Measurements from ENCODE around the gene MREG.
"Not testable (repeated sequence)": the region's sequence is repeated elsewhere in the genome, so short reads cannot be mapped to it uniquely, and the experiment has no call there.

MREG gene

DNA sequence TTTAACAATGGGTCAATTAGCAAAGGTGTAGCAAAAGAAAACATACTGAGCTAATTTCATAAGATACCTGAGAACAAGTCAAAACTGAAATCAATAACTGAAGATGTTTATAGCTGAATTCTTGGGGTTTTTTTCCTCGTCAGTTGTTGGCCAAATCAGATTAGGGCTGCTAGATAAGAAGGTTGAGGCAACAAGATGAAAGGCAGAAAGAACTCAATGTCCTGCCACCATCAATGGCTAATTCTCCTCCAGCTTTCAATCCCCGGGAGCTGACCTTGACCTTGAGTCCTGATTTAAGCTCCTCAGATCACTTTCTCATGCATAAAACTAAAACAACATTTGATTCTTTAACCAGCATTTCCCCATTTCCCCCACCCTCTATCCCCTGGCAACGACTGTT, 61.8 kb downstream of the MREG start:
- no peak for DNase-seq

GRCh38 chr2:215949991-215950404, 63.4 kb downstream of the MREG start:
- DNase-seq: peak in 1 of 5 donors; percentile 55

GRCh38 chr2:215948051-215948450, 65.3 kb downstream of the MREG start:
- no peak for DNase-seq

- DNase-seq: no peak
These were observed 66.8 kb downstream of the MREG start for GRCh38 chr2:215946586-215946985.

GRCh38 chr2:215942194-215942593, 71.2 kb downstream of the MREG start:
- DNase-seq: no peak

- no peak for DNase-seq
These were observed 71.6 kb downstream of the MREG start for GRCh38 chr2:215941726-215942125.

GRCh38 chr2:215940645-215941184, 72.6 kb downstream of the MREG start:
- DNase-seq: no peak

DNA sequence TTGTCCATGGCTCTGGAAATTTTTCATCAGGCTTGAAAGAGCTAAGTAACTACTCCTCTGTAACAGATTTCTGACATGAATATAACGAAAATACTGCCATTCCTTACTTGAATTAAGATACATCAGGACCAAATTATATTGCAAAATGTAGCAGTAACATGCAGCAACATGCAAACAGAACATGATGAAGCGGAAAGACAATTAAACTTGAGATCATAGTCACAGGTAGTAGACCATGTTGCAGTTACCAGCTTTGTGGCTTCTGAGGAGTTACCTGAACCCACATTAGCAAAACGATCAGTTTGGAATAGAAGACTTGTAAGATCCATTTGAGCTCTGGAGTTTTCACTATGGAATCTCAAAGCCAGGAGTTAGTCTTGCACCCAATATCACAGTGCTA, 76.2 kb downstream of the MREG start:
- no peak for DNase-seq

DNA sequence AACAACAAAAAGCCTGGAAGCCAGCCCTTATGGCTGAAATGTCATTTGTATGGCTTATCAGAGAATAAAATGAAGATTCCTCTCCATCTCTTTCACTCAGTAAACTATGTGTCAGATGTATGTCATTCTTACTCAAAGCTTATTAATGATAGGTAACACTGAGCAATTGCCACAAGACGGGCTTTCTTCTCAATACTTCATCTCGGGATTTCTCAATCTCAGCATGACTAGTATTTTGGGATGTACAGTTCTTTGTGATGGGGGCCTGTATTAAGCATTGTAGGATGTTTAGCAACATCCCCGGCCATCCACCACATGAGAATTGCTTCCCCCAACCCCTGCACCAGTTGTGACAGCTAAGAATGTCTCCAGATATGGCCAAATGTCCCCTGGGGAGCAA, 80.2 kb downstream of the MREG start:
- no peak for DNase-seq

- peak in 4 of 5 donors; percentile 9 to 48 (median 28) for DNase-seq
These were observed 82.0 kb downstream of the MREG start for GRCh38 chr2:215931256-215931903.

DNA sequence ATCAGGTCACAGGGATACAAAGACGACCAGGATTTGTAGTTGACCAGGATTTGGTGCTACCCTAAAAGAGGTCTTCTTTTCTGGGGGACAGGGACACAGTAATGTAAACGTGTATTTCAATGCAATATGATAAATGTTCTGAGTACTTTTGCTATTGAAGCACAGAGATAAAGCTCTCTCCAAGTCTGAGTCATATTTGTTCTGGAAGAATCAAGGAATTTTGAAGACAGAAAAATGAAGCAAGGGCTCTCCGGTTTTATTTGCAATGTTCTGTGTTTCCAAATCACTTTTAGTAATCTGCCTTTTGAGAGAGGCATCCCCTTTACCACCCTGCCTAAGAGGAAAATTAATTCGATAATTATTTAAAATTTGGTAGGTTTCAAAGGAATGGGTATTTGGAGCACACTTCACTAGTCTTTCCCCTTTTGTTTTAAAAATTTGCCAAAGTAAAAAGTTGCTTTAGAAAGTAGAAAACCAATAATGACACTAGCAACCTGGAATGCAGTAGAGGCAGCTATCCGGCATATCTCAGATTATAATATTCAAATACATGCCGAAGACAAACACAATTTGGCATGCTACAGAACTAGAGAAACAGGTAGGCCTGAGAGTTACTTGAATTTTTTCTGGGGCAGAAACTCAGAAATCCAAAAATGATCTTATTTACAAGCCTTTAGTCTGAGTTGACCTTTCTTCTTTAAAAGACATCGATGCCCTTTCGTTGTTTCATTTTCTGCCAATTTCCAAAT, 82.7 kb downstream of the MREG start:
- no peak for DNase-seq

- peak in 1 of 5 donors; percentile 10 for DNase-seq
These were observed 83.6 kb downstream of the MREG start for GRCh38 chr2:215929602-215930335.

GRCh38 chr2:215928086-215928485, 85.3 kb downstream of the MREG start:
- DNase-seq: no peak

GRCh38 chr2:215926992-215927391, 86.4 kb downstream of the MREG start:
- DNase-seq: not testable (repeated sequence)

DNA sequence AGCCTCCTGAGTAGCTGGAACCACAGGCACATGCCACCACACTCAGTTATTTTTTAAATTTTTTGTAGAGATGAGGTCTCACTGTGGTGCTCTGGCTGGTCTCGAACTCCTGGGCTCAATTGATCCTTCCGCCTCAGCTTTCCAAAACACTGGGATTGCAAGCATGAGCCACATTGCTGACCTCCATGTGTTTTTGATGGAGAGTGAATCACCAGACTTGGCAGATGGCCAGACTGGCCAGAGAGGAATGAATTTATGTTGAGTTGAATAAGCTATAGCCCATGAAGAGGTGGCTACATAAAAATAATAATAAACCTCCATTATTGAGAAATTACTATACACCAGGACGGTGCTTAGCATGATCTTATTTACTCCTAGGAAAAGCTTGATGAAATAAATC, 91.5 kb downstream of the MREG start:
- no peak for DNase-seq

- DNase-seq: peak; percentile 6 to 46 (median 26)
These were observed 92.9 kb downstream of the MREG start for GRCh38 chr2:215920244-215921100.

- DNase-seq: no peak
These were observed 93.6 kb downstream of the MREG start for GRCh38 chr2:215919624-215920243.

- DNase-seq: no peak
These were observed 94.3 kb downstream of the MREG start for GRCh38 chr2:215918901-215919599.

DNA sequence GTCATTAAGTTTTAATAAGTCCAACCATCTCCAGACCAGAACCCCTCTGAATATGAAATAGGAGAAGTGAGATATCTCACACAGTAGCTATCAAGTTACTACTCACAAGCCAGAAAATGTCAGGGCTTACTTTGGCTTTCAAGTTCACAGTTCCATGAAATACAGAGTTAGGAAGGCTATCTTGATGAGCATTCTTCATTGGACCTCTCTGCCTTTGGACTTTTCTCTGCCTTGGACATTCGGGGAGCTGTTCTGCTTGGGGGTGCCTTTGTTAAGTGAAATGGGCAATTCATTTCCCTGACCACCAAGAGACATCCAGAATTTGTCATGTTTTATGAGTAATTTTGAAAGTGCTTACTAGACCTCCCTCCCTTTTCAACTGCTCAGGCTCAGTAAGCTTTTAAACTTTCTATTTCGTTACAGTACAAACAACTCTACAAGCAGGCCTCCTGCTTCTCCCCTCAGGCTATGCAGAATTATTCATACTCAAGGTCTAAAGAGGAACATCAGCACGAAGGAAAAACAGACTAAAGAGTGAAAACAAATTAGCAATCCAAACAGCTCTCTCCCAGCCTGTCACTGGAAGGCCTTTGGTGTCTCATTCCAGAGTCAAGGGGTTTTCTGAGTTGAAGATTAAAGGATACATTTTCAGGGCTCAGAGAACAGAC, 95.3 kb downstream of the MREG start:
- DNase-seq: peak in 1 of 5 donors; percentile 11

GRCh38 chr2:215915441-215915840, 97.9 kb downstream of the MREG start:
- no peak for DNase-seq

DNA sequence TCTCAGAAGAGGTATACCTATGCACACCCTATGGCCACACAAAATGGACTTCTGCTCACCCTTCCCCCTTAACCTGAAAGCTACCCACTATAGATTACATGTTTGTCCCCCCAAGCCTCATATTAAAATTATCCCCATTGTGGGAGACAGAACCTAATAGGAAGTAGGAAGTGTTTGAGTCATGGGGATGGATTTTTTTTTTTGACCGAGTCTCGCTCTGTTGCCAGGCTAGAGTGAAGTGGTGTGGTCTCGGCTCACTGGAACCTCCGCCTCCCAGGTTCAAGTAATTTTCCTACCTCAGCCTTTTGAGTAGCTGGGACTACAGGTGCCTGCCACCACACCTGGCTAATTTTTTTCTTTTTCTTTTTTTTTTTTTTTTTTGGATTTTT, 98.6 kb downstream of the MREG start:
- no peak for DNase-seq
